Right renal pelvis (tissue), 4 donors: Measurements from ENCODE around the gene COL23A1. TPM values are rescaled to one million over a fixed set of nuclear protein-coding genes. Genes with fewer than 3 reads are reported as not detected.
A peak's percentile ranks its signal among the peaks of the same experiment; 100 is the strongest.

Experiments
- DNase-seq, 4 donors: peaks; one replicate each; pipeline ENCODE4 v3.0.0-alpha.2; 2013; ENCODE audit warnings: low read depth in 4 of 4, low spot score in 3 of 4, missing footprints in 1 of 4
- polyA plus RNA-seq, 4 donors: library from polyadenylated mRNA; unstranded; fragments of 120-200 nt; gene quantifications; one replicate each; pipeline ENCODE4 v1.2.1, GENCODE V29; 2013; ENCODE audit not compliant: insufficient read length in 4 of 4

Gene COL23A1
- 1 to 10 TPM; 5.7 to 8.2 (median 6.4) TPM for polyA plus RNA-seq

- DNase-seq, result peak in 3 of 4 donors; percentile 59 to 65 (median 63)
Observed at GRCh38 chr5:178590141-178590923, at the start of gene COL23A1. TSS of gene COL23A1 (minus strand) at chr5:178590393.

GRCh38 chr5:178637356-178638074, 47.3 kb upstream of the COL23A1 start:
- DNase-seq, result no peak

GRCh38 chr5:178632285-178632684, 42.1 kb upstream of the COL23A1 start:
- DNase-seq, result no peak

GRCh38 chr5:178630951-178631350, 40.8 kb upstream of the COL23A1 start:
- no peak for DNase-seq

GRCh38 chr5:178630475-178630930, 40.3 kb upstream of the COL23A1 start:
- DNase-seq, result no peak

- DNase-seq, result peak; percentile 27 to 35 (median 30)
Observed at GRCh38 chr5:178627259-178627598, 37.0 kb upstream of the COL23A1 start.

- DNase-seq, result peak; percentile 88 to 95 (median 91)
Observed at GRCh38 chr5:178626484-178627258, 36.5 kb upstream of the COL23A1 start, which contains the start of gene CLK4. TSS of gene CLK4 (minus strand) at chr5:178627050. CDS start at chr5:178623416, 3,634 bp downstream.

GRCh38 chr5:178625679-178626483, 35.7 kb upstream of the COL23A1 start:
- DNase-seq, result peak in 2 of 4 donors; percentile 20 to 49

GRCh38 chr5:178624631-178625546, 34.7 kb upstream of the COL23A1 start:
- DNase-seq, result peak in 3 of 4 donors; percentile 25 to 28 (median 26)

- DNase-seq, result no peak
Observed at GRCh38 chr5:178622679-178623247, 32.6 kb upstream of the COL23A1 start.

- no peak for DNase-seq
Observed at GRCh38 chr5:178619390-178619789, 29.2 kb upstream of the COL23A1 start.

- DNase-seq, result no peak
Observed at GRCh38 chr5:178612299-178612698, 22.1 kb upstream of the COL23A1 start.

GRCh38 chr5:178606269-178606668, 16.1 kb upstream of the COL23A1 start:
- DNase-seq, result no peak

- no peak for DNase-seq
Observed at GRCh38 chr5:178605788-178606187, 15.6 kb upstream of the COL23A1 start.

- DNase-seq, result no peak
Observed at GRCh38 chr5:178602752-178603151, 12.6 kb upstream of the COL23A1 start.

- DNase-seq, result no peak
Observed at GRCh38 chr5:178595750-178596149, 5.6 kb upstream of the COL23A1 start.

GRCh38 chr5:178595150-178595549, 5.0 kb upstream of the COL23A1 start:
- DNase-seq, result no peak

- no peak for DNase-seq
Observed at GRCh38 chr5:178590924-178591423, 781 bp upstream of the COL23A1 start.
